DOHH2 (cell line): ENCODE results near the gene BPIFA1.

Experiments used
- EZH2phosphoT487 ChIP-seq: fragments of 200-600 bp; sonication (generic); IDR thresholded peaks from 2 replicates; pipeline ENCODE4 v1.6.1; 2017; ENCODE audit warnings: borderline replicate concordance, mild to moderate bottlenecking, antibody characterized with exemption, low read length, moderate library complexity, mixed read lengths
- TF ChIP-seq, protein P1 (sequence below): fragments of 200-600 bp; sonication (generic); IDR thresholded peaks from one replicate; pipeline ENCODE4 v1.5.1; 2014; ENCODE audit warnings: antibody characterized with exemption, mild to moderate bottlenecking, low read depth, low read length; ENCODE audit not compliant: poor library complexity, severe bottlenecking

DNA sequence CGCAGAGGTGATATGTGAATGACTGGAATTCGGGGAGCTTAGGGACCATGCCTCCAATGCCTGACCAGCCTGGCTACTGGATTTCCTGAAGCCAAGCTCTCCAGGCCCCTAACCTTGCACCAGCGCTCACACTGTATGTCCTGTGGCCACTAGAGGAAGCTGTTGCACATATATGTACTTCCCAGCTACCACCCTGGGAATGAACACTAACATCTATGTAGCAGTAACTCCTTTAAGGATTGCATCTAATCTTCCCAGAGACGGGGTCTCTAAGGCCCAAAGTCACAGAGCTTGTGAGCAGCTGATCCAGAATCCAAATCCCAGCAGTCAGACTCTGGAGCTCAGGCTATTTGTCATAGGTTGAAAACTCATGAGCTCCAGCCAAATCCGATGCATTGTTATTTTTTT lies 26.9 kb downstream of the BPIFA1 start:
- no peak for TF ChIP-seq EZH2phosphoT487
- TF ChIP-seq, protein P1, sequence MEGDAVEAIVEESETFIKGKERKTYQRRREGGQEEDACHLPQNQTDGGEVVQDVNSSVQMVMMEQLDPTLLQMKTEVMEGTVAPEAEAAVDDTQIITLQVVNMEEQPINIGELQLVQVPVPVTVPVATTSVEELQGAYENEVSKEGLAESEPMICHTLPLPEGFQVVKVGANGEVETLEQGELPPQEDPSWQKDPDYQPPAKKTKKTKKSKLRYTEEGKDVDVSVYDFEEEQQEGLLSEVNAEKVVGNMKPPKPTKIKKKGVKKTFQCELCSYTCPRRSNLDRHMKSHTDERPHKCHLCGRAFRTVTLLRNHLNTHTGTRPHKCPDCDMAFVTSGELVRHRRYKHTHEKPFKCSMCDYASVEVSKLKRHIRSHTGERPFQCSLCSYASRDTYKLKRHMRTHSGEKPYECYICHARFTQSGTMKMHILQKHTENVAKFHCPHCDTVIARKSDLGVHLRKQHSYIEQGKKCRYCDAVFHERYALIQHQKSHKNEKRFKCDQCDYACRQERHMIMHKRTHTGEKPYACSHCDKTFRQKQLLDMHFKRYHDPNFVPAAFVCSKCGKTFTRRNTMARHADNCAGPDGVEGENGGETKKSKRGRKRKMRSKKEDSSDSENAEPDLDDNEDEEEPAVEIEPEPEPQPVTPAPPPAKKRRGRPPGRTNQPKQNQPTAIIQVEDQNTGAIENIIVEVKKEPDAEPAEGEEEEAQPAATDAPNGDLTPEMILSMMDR = peak; percentile 54
